Ovary (tissue), 10 donors: ENCODE data around the gene CCL24. TPM values are rescaled to one million over a fixed set of nuclear protein-coding genes. Genes with fewer than 3 reads are reported as not detected.
"Not testable (repeated sequence)": the region's sequence is repeated elsewhere in the genome, so short reads cannot be mapped to it uniquely, and the experiment has no call there.

Experiments used
- DNase-seq, 5 donors: peaks; one replicate each; pipeline ENCODE4 v3.0.0-alpha.2; 2019 to 2020
- H3K27ac ChIP-seq, 2 donors: fragments of 200-600 bp; one replicate each; pipeline versions ENCODE4 v1.5.1 to v1.8.0; 2019 to 2022
- H3K27me3 ChIP-seq: fragments of 200-600 bp; one replicate; pipeline ENCODE4 v1.8.0; 2022
- H3K36me3 ChIP-seq: fragments of 200-600 bp; sonication (generic); one replicate; pipeline ENCODE4 v1.5.1; 2019
- H3K4me1 ChIP-seq: one replicate; pipeline ENCODE4 v1.8.1; 2013; ENCODE audit warnings: mild to moderate bottlenecking, moderate library complexity; ENCODE audit not compliant: insufficient read depth
- H3K4me3 ChIP-seq: fragments of 200-600 bp; sonication (generic); one replicate; pipeline ENCODE4 v1.5.1; 2017
- H3K9me3 ChIP-seq, 2 donors: fragments of 200-600 bp in 1 of 2; sonication (generic) in 1 of 2; one replicate each; pipeline versions ENCODE4 v1.5.1 to v1.8.1; 2013 to 2019; ENCODE audit warnings: mild to moderate bottlenecking in 1 of 2, moderate library complexity in 1 of 2
- EP300 ChIP-seq: sonication (generic); formaldehyde crosslinking; IDR thresholded peaks from one replicate; pipeline ENCODE4 v1.6.1; 2017; ENCODE audit warnings: antibody characterized with exemption
- POLR2A ChIP-seq: fragments of 450-650 bp; IDR thresholded peaks from one replicate; pipeline ENCODE4 v1.6.1; 2017; ENCODE audit warnings: antibody characterized with exemption, mild to moderate bottlenecking, moderate library complexity
- WGBS, 3 donors: extraction: QIAGEN DNeasy Blood & Tissue Kit in 1 of 3; methylation state at CpG; one replicate each; pipeline versions ENCODE4 v1.1.5 to v1.1.7; 2013 to 2017; 5-methylcytosine and 5-hydroxymethylcytosine counted together
- intact Hi-C, 4 donors: fragments of 100-400 bp; cut with DNase I; formaldehyde crosslinking; loops; one replicate each; pipeline versions ENCODE4 v1.11.0 to v1.15.1; 2022 to 2023
- long read RNA-seq, 3 donors: library from polyadenylated mRNA in 2 of 3; unstranded in 2 of 3; transcript quantifications; one replicate each; pipeline ENCODE4 v2.0.0 and lab custom pipeline, GENCODE V29; 2021 to 2026
- polyA plus RNA-seq, 2 donors: library from polyadenylated mRNA; stranded (reverse); fragments of 200-250 nt in 1 of 2; fragments of 350-450 nt in 1 of 2; fragmentation: Illumina TruSeq in 1 of 2; extraction: RNeasy Lipid Tissue Mini Kit (QIAGEN cat#74804) in 1 of 2; gene quantifications; one replicate each; pipeline ENCODE4 v1.2.3, GENCODE V29; 2013 to 2014
- total RNA-seq, 7 donors: library from RNA; depleted of rRNA in 2 of 7; stranded (reverse); fragments of >200 nt in 2 of 7; fragmentation: NEBNext Ultra II Directional in 3 of 7; extraction: Animal tissue kit (Norgen Biotek cat#: 25700) in 3 of 7; gene quantifications; one replicate each; pipeline versions ENCODE4 v1.1.0 to v1.2.4, GENCODE V29; 2016 to 2023
- TF ChIP-seq, protein P1 (sequence below), 3 donors: fragments of 450-650 bp in 2 of 3; fragments of 200-600 bp in 1 of 3; IDR thresholded peaks; one replicate each; pipeline versions ENCODE4 v1.5.1 to v1.8.0; 2016 to 2022; ENCODE audit warnings: antibody characterized with exemption in 3 of 3, mild to moderate bottlenecking in 1 of 3
- donor health status: DM: no; HTN: no; CAD: no; lungs with moderate emphysema.
- donor health status: DM: no; HTN: no; CAD: no.
- donor health status: Bipolar disorder and iron deficiency.
- donor health status: DM: yes; HTN: yes; CAD: no.
- donor health status: DM: no; HTN: no; CAD: no.
- donor health status: DM: yes; HTN: yes; CAD: no.

Gene CCL24, protein sequence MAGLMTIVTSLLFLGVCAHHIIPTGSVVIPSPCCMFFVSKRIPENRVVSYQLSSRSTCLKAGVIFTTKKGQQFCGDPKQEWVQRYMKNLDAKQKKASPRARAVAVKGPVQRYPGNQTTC
- under 1 TPM in 1 of 7 donors, not detected in 6; 0.45 TPM for total RNA-seq
- polyA plus RNA-seq: 1 to 10 TPM in 1 of 2 donors, under 1 TPM in 1; 0.48 to 1.1 TPM
- long read RNA-seq, donor 1, partial matches to known transcripts: 0 of 1 reads
- long read RNA-seq, donor 1, other reads (novel, unspliced or antisense): 1 of 1 reads
- long read RNA-seq, donor 2: 0 reads
- long read RNA-seq, donor 3: 0 reads

DNA sequence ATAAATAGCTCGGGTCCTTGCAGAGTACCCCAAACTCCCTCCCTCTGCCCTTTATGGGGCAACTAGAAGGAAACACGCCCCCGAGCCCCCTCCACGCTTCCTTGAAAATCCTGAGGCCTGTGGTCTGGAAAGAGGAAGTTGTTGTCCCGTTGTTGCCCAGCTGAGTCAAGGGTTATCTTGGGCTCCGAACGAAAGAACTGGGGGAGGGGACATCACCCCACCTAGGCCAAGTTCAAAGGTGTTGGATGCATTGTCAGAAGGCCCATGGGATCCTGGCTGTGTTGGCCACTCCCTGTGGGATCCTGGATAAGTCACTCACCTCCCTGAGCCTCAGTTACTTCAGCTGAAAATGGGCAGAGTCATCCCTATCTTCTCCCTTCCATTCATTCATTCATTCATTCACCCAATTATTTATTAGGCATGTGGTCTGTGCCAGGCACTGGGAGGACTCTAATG is at the start of gene CCL24:
Gene CCL24, minus strand, starts transcription at position 26 of the 456 bp plus-strand sequence. CDS start 91 bp downstream, outside the sequence.
- intact Hi-C loops: no loop called here
- H3K4me3 ChIP-seq: no peak within 1 kb of the TSS
- WGBS, 3 donors: 57 to 59% (median 58%) methylated on average over 7 of the region's 7 CpGs
- H3K4me1 ChIP-seq: no peaks in the 10 kb centered on the region
- H3K36me3 ChIP-seq: no peaks in the 10 kb centered on the region
- no peak for TF ChIP-seq POLR2A
- TF ChIP-seq, protein P1, sequence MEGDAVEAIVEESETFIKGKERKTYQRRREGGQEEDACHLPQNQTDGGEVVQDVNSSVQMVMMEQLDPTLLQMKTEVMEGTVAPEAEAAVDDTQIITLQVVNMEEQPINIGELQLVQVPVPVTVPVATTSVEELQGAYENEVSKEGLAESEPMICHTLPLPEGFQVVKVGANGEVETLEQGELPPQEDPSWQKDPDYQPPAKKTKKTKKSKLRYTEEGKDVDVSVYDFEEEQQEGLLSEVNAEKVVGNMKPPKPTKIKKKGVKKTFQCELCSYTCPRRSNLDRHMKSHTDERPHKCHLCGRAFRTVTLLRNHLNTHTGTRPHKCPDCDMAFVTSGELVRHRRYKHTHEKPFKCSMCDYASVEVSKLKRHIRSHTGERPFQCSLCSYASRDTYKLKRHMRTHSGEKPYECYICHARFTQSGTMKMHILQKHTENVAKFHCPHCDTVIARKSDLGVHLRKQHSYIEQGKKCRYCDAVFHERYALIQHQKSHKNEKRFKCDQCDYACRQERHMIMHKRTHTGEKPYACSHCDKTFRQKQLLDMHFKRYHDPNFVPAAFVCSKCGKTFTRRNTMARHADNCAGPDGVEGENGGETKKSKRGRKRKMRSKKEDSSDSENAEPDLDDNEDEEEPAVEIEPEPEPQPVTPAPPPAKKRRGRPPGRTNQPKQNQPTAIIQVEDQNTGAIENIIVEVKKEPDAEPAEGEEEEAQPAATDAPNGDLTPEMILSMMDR (IDR thresholded peaks at IDR 0.05): no peak
- TF ChIP-seq EP300: no peak
- no peaks in the 10 kb centered on the region for H3K9me3 ChIP-seq
- H3K27ac ChIP-seq: no peak within 1 kb of the TSS
- DNase-seq: no peak
- H3K27me3 ChIP-seq: no peaks in the 10 kb centered on the region

DNA sequence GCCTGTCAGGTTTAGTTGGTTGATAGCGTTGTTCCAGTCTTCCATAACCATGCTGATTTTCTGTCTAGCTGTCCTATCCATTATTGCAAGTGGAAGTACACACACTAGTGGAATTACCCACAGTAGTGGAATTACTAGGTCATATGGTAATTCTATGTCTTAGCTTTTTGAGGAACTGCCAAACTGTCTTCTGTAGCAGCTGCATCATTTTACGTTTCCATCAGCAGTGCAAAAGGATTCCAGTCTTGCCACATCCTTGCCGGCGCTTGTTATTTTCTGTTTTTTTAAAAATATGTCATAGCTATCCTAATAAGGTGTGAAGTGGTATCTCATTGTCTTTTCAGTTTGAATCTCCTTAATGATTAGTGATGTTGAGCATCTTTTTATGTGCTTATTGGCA is 48.0 kb upstream of the CCL24 start:
- H3K27ac ChIP-seq: no peak overlapping the region
- no peak overlapping the region for H3K4me3 ChIP-seq
- DNase-seq: no peak
- WGBS, 3 donors: 45 to 57% (median 49%) methylated on average over 4 of the region's 4 CpGs
- peaks cover 6% of the 10 kb centered on the region for H3K4me1 ChIP-seq
- TF ChIP-seq, protein P1 (IDR thresholded peaks at IDR 0.05): no peak
- TF ChIP-seq EP300: no peak
- TF ChIP-seq POLR2A: no peak
- H3K36me3 ChIP-seq: no peaks in the 10 kb centered on the region
- H3K9me3 ChIP-seq: no peaks in the 10 kb centered on the region
- H3K27me3 ChIP-seq: no peaks in the 10 kb centered on the region
- intact Hi-C loops: no loop called here

DNA sequence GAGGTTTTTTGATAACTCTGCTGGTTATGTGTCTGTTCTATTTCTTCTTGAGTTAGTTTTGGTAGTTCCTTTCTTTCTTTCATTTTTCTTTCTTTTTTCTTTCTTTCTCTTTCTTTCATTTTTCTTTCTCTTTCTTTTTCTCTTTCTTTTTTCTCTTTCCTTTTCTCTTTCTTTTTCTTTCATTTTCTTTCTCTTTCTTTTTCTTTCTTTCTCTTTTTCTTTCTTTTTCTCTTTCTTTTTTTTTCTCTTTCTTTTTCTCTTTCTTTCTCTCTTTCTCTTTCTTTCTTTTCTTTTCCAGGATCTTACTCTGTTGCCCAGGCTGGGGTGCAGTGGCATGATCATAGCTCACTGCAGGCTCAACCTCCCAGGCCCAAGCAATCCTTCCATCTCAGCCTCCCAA is 44.8 kb upstream of the CCL24 start:
- TF ChIP-seq POLR2A (no peak), EP300 (no peak)
- TF ChIP-seq, protein P1 (IDR thresholded peaks at IDR 0.05): no peak
- Histone ChIP-seq H3K4me3 (no peak overlapping the region), H3K9me3 (no peaks in the 10 kb centered on the region), H3K27ac (no peak overlapping the region), H3K27me3 (no peaks in the 10 kb centered on the region), H3K36me3 (no peaks in the 10 kb centered on the region), H3K4me1 (no peaks in the 10 kb centered on the region)
- DNase-seq: no peak
- intact Hi-C loops: no loop called here

DNA sequence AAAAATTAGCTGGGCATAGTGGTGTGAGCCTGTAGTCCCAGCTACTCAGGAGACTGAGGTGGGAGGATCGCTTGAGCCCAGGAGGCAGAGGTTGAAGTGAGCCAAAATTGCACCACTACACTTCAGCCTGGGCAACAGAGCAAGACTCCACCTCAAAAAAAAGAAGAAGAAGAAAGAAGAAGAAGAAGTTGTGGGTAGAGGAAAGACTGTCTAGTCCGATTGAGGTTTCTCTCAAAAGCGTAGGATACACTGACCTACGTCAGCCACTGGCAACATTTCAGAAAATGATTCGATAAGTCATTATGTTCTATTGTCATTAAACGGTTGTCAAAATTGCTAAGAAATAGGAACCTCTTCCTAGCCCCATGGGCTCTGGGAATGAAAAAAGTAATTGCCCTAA is 42.9 kb upstream of the CCL24 start:
- no peak for TF ChIP-seq POLR2A
- TF ChIP-seq EP300: no peak
- TF ChIP-seq, protein P1 (IDR thresholded peaks at IDR 0.05): no peak
- H3K36me3 ChIP-seq: no peaks in the 10 kb centered on the region
- intact Hi-C loops: no loop called here
- no peaks in the 10 kb centered on the region for H3K27me3 ChIP-seq
- H3K4me3 ChIP-seq: no peak overlapping the region
- 90 to 94% (median 93%) methylated on average over 6 of the region's 6 CpGs for WGBS, 3 donors
- DNase-seq: no peak
- no peaks in the 10 kb centered on the region for H3K4me1 ChIP-seq
- no peak overlapping the region for H3K27ac ChIP-seq
- H3K9me3 ChIP-seq: no peaks in the 10 kb centered on the region

DNA sequence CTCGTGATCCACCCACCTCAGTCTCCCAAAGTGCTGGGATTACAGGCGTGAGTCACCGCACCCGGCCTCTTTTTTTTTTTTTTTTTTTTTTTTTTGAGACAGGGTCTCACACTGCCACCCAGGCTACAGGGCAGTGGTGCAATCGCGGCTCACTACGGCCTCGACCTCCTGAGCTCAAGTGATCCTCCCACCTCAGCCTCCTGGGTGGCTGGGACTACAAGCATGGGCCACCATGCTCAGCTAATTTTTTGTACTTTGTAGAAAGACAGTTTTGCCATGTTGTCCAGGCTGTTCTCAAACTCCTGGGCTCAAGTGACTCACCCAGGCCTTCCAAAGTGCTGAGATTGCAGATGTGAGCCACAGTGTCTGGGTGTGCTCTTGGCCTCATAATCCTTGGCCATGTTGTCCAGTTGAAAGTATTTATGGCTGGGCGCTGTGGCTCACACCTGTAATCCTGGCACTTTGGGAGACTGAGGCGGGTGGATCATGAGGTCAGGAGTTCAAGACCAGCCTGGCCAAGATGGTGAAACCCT is 41.3 kb upstream of the CCL24 start:
- H3K27ac ChIP-seq, DNase-seq, H3K4me3 ChIP-seq, intact Hi-C loops, H3K9me3 ChIP-seq, H3K4me1 ChIP-seq, H3K36me3 ChIP-seq, H3K27me3 ChIP-seq: not testable (repeated sequence)
- WGBS, 3 donors: 91 to 92% (median 91%) methylated on average over 10 of the region's 10 CpGs
